GM19452 (cell line): Measurements from ENCODE around the gene GABBR2.

Experiments
- ATAC-seq: cut with Tn5 transposase; IDR thresholded peaks from one replicate; pipeline ENCODE4 v1.9.1; 2021; ENCODE audit not compliant: unreplicated experiment

The GABBR2 gene

DNA sequence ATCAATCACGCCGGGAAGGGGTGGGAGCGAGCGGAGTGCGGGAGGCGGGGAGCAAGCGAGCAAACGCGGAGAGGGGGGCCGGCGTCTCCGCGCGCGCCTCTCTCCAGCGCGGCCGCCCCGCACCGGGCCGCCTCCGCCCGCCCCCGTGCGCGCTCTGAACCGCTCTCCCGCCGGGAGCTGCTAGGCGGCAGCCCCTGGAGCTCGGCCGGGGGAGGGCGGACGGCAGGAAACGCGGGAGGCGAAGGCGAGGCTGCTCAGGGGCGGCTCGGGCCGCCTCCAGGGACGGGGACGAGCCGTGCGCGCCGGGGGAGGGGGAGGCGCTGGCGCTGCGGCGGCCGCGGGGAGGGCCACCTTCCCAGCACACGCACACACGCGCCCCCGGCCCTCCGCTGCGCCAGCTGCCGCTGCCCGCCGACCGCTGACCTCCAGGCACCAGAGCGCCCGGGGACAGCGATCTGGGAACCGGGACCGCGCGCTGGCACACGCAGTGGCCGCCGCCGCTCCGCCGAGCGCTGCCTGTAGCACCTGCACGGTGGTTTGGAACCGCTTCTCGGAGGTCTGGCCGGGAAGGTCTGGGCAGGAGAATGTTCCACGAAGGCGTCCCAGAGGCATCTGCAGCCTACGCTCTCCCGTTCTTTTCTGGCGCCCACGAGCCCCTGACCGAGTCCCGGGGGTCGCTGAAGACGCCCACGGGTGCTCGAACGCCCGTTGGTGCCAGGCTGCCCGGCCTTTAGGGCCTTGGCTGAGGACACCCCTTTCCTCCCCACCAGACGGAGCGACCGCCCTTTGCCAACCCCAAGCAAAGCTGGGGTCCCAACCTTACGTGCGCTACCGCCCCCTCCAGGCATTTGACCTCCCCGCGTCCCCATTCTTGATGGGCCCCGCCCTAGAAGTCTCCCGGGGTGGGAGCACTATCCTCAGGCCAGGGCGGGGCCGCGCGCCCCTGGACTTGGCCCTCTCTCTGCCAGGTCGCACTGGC, at the start of gene GABBR2:
Gene GABBR2, minus strand, starts transcription at position 3 of the 979 bp plus-strand sequence. CDS start 198 bp downstream, outside the sequence.
- no peak for ATAC-seq

DNA sequence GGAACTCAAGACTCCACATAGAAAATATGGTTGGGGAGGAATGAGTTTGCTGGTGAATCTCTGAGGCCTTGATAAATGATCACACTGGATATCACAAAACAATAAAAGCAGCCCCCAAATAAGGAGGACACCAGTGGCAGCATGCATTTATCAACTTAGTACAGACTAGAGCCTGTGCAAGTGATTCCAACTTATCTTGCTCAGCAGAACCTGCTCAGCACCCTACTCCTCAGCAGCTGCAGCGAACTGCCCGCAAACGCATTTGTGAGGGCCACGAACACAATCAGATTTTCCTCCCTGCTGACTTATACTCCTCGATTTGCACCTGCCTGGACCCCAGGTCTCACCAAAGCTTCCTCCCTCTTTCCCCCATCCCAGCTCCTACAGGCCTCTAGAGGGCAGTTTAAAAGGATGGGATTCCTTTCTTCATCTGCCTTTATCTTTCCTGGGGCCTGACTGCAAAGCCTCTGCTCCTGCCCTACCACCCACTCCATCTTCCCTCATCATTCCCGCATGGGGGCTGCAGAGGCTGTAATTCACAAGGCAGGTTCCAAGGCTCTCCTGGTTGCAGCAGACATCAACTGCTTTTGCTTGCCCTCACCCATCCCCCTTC, 46.4 kb upstream of the GABBR2 start:
- no peak for ATAC-seq

DNA sequence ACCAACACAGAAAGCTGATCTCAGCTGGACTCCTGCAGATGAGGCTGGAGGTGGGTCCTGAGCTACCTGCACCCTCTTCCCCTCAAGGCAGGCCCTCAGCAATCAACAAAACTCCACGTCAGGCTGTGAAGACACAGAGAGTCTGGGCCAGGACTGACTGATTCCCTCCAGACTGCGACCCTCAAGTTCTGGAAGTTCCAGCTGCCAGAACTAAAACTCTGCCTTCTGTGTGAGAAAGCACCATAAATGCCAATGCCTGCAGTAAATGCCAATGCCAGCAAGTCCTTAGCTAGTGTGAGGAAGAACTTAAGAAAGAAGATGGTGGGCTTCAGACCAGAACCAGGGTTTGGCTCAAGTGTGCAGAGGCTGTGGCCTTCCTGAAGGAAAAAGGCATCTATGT, 42.5 kb upstream of the GABBR2 start:
- ATAC-seq, result no peak

DNA sequence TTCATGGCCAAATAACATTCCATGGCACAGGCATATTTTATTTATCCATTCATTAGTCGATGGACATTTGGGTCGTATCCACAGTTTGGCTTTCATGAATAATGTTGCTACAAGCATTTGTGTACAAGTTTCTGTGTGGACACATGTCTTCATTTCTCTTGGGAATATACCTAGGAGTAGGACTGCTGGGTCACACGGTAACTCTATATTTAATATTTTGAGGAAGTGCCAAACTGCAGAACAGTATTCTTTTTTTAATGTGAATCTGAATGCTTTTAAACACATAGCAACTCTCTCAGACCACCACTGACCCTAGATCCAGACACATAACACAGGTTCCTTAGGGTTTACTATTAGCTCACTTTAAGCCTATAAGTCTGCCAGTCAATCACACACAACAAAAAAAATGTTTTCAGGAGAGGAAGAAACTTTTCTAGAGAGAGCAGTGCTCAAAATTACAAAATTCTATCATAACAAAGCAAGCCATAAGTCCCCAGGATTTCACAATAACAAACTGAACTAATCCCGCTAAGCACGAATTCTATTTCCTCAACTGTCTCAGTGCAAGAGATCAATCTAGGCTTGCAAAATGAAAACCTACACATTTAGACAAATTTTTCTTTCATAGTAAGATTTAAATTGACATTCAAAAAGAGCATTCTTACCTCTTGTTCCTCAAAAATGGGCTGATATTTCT, 41.8 kb upstream of the GABBR2 start:
- ATAC-seq, result no peak

DNA sequence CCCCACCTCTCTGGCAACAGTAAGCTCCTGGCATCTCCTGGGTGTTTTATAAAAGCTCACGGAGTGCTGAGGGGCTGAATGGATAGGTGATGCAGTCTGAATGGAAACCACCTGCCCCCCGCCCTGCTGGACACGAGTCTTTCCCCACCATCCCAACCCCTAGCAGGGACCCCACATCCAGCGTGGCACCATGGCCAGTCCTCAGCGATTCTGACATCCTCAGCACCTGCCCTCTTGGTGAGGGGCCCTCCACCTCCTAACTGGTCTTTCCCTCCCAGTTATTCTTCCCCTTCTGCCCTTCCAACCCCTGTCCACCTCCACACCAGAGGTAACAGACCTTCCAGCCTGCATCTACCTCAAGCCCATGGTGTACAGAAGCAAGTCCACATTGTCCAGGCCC, 38.7 kb upstream of the GABBR2 start:
- ATAC-seq, result no peak

DNA sequence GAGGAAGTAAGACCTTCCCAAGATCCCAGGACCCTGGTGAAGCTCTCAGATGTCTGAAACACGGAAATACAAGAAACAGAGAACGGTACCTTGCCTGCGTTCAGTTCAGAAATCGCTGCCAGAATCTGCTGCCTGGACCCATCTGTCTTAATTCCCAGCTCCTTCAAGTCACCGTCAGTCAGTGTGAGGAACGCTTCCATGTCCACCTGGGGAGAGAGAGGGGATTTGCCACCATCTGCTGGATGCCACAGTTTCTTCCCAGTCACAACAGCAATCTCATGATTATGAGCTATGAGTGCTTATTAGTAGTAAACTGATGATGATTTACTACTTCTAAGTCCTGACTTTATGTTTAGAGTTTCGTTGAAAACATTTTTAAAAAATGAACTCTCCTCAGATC, 36.7 kb upstream of the GABBR2 start:
- ATAC-seq, result no peak

DNA sequence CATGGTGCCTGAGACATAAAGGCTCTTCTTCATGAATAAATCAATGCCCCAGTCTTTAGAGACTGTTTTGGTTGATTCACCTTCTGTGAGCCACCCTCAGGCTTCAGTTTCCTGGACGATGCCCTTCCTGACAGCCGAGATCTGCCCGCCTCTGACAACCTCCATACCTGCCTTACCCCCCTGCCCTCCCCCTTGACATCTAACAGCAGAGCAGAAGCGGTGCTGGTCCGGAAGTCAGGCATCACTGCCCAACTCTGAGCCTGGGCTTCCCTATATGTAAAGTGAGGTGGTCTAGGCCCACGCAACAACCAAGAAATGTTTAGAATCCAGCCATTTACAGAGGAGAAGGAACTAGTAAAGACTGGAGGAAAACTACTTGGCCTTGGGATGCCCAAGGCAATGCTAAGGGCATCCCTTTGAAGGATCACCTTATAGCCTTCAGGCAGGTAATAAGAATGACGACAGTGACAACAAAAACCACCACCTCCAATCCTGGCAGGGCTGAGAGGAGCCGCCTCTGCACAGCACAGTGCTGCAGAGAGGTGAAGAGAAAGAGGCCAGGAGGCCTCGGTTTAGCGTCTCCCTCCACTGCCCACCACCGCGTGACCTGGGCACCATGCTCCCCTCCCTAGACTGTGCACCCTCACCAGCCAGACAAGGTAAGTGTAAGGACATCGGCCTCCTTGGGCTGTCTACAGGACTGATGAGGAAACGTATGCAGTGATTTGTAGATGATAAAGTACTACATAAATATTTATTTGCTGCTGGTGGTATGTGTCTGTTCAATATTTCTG, 35.3 kb upstream of the GABBR2 start:
- no peak for ATAC-seq

DNA sequence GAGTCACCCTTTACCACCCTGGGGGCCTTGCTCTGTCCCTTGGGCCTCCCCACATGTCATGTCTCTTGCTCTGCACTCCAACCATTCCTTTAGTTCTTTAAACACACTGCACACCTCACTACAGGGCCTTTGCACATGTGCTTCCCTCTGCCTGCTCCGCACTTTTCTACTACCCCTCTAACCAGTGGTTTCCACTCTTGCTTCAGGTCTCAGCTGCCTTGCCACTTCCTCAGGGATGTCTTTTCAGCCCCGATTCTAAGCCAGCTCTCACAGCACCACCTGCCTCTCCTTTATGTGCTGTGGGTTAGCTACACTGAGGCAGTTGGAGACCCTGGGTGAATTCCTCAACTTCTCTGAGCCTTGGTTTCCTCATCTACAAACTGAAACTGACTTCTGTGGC, 34.6 kb upstream of the GABBR2 start:
- no peak for ATAC-seq

DNA sequence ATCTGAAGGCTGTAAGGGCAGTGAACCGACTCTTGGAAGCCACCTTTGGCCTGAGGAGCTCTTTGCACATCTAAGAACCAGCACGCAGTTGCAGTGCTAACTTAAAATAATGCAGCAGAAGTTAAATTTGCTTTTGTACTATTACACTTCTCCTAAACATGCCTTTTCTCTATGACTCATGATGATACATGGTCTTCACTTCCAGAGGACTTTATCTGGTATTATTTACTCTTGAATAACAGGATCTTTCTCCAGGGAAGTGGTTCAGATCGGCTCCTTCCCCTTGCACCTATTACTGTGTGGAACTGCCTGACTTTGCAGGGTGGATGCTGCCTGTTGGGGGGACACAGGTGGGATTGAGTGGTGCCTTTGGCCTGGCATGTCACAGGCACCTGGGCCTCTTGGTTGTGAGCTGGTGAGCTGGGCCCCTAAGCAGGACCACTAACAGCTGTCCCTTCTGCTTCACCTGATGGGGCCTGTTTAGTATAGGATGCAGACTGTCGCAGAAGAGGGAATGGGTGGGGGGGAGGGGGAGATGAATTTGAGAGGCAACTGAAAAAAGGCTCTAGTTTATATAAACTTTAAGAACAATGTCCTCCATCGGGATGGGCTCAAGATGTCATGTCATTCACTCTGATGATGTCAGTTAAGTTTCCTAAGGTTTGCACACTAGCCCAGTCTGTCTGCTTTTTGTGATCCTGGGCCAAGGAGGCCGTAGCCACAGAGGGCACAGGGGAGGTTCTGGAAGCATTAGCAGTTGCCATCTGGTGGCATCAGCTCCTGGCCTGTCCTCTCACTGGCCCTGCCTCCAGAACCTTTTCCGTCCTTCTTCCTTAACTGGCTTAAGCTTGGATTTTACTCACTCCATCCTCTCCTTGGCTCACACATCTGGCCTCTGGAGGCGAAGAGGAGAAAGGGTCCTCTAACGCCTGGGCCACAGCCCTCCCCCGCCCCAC, 33.9 kb upstream of the GABBR2 start:
- no peak for ATAC-seq

DNA sequence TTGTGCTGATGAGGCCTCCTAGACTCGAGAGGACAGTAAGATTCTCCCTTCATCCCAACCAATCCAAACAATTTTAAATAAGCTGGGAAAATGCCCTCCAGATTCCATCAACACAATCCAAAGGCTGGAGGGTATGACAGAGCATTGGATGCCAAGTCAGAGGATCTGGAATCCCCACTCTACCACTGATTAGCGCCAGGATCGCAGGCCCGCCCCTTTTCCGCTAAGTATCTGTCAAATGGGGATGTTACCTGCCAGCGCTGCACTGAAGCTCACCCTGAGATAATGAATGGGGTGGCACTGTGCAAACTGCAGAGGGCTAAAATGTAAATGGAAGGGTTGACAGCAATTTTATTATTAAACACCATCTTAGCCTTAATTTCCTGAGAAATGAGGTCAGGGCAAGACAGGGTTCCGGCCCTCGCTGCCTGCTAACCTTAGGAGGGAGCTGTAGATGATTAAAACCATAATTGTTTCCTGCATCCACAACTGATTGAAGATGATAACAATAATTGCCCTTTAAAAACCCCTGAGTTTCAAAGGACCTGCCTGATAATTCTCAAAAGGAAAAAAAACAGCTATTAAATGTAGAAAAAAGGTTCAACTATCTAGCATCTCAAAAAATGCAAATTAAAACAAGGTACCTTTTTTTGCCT, 31.6 kb upstream of the GABBR2 start:
- no peak for ATAC-seq

DNA sequence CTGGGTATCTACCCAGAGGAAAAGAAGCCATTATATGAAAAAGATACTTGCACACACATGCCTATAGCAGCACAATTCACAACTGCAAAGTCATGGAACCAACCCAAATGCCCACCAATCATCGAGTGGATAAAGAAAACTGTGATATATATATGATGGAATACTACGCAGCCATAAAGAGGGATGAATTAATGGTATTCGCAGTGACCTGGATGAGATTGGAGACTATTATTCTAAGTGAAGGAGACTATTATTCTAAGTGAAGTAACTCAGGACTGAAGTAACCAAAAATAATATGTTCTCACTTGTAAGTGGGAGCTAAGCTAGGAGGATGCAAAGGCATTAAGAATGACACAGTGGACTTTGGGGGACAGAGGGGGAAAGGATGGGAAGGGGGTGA, 30.0 kb upstream of the GABBR2 start:
- no peak for ATAC-seq

DNA sequence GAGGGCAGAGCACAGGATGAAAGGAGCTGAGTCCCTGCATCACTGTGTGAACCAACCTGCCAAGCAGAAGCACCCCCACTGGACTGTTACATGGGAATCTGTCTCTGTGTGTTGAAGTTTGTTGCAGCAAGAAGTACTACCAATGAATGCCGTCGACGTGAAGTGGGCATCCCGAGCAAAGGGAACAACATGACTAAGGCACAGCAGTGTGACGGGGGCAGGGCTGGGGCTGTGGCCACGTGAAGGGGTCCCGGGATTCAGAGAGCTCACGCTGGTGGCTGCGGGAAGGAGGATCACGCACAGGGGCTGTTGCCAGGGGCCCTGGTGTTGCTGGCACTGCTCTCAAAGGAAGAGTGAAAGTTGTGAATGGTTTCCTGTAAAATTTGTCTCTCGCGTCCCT, 27.5 kb upstream of the GABBR2 start:
- ATAC-seq, result no peak

DNA sequence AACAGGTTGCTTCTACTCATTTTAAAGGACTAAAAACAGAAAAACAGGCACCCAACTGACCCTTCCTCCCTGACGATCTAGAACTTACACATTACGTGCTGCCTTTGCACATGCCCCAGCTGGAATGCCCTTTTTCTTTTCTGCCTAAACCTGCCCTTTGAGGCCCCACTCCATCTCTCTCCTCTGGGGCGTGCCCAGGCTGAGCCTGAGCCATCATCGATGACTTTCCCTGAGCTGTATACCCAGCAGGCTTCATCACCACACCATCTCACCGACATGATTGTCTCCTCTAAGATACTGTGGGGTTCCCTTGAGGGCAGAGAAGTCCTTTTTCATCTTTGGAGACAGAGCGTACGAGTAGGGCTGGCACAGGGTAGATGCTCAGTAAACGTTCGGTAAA, 24.1 kb upstream of the GABBR2 start:
- ATAC-seq, result no peak

DNA sequence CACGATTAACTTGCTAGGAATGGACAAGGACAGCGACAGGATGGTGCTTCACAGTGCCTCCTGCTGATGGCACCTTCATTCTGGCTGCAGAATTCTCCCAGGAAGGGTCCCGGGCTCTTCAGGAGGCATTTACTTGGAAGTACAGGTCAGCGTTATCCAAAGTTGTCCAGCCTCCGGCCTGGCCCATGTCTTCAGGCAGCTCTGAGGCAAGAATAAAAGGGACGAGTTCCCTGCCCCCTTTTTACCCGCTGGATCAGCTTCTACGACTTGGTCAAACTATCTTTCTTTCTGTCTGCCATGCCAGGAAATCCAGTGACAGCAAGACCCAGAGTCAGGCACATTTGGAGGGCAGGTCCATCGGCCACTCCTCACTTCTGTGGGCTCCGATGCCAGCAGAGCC, 23.4 kb upstream of the GABBR2 start:
- ATAC-seq, result no peak

DNA sequence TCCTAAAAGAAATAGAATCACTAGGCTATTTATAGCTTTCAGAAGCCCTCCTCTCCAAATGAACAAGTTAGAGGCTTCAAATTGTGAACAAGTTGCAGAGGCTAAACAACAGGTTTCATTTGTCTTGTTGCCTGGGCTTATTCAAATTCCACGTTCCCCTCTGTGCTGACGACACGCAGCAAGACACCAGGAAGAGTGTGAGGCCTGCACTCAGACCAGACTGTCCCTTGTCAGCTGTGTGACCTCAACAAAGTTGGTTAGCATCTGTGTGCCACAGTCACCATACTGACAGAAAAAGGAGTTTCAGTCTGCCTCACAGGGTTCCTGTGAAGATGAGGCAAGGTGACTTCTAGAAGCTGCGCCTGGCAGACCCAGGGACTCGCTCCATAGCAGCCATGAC, 22.1 kb upstream of the GABBR2 start:
- no peak for ATAC-seq

DNA sequence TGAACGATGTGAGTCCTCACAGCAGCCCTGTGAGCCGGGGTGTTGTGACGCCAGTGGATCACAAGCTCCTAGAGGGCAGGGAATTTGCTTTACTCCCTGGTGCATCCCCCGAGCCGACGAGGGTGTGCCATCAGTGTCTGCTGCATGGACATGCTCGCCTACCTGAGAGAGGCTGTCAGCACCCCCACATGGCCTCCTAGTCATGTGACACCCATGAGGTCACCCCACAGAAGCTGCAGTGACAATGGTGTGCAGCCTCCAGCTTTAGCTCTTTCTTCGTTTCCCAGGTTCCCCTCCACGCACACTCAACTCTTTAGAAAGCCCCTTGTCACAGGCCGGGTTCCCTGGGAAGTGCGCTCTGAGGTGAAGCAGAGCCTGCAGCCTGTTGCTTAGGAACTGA, 19.8 kb upstream of the GABBR2 start:
- no peak for ATAC-seq

DNA sequence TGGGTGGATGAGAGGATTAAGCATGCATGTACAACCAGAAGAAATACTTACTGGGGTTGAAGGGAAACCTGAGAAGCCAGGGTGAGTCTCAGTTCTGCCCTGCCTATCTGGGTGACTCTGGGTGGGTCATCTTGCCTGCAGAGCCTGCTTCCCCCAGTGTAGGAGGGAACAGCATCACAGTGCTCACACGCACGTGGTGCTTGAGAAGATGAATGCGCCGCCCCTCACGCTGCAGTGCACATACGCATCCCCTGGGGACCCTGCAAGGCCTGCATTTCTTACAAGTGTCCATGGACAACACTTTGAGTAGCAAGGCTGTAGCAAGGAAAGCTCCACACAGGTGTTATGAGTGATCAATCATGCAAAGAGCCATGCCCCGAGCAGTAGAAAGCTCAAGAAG, 18.7 kb upstream of the GABBR2 start:
- ATAC-seq, result no peak

DNA sequence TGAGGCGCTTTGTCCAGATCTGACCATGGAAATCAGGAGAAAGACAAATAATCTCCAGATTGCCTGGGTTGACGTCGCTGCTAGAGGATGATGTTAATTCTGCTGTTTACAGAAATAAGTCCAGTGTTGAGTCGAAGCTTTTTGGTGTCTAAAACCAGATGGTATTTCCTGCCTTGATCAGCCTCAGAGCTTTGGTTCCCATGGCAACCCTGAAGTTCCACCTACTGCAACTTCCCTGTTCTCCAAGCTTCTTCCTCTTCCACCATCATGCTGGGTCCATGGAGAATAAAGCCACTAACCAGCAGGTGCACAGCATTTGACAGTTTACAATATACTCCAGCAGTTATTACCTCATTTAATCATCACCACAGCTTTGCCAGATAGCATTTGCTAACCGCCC, 18.0 kb upstream of the GABBR2 start:
- ATAC-seq, result no peak

DNA sequence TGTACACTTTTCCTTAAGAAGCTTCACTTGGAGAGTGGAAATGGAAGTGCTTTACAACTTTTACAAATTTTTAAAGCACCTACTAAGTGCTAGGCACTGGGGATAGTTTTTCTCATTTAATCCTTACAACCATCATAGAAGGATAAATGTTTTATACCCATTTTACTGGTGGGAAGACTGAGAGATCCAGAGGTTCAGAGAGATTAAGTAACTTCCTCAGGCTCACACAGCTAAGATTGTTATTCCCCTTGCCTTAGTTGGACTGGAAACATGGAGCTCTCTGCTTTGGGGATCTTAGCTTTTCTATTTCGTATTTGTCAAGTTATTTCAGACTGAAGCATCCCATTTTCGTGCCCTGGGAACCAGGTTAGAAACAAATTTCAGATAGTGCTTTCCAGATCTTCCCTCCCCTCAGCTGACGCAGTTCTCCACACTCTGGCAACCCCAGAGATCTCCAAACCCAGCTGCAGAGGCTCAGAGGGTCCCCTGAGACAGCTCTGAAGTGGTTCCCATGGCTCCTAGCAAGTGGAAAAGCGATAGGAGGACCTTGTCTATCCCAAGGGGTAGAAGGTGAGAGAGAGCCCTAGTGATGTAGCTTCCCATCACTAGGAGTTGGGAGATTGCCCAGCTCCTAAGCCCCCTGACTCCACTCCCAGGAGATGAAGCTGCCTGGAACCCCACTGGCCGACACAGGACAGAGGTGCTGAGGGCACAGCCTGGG, 16.2 kb upstream of the GABBR2 start:
- ATAC-seq, result no peak
